GM06990 (cell line): ENCODE data around the gene CEACAM18.

ENCODE experiments used
- DNase-seq: peaks from one replicate; pipeline ENCODE4 v3.0.0-alpha.2; 2011; ENCODE audit not compliant: insufficient read length; ENCODE audit errors: extremely low read depth
- H3K27me3 ChIP-seq: replicated peaks from 2 replicates; pipeline ENCODE4 v1.6.0; 2011; ENCODE audit warnings: low read length; ENCODE audit not compliant: control insufficient read depth, insufficient read depth
- H3K36me3 ChIP-seq: 2 replicates; pipeline ENCODE4 v1.5.1; 2011; ENCODE audit warnings: low read length; ENCODE audit not compliant: control insufficient read depth, insufficient read depth
- H3K4me3 ChIP-seq: replicated peaks from 2 replicates; pipeline ENCODE4 v1.5.1; 2011; ENCODE audit warnings: low read depth, mild to moderate bottlenecking, control low read depth, low read length
- CTCF ChIP-seq: IDR thresholded peaks from 2 replicates; pipeline ENCODE4 v1.5.1; 2011; ENCODE audit warnings: low read length, control low read depth, mild to moderate bottlenecking, inconsistent platforms; ENCODE audit not compliant: insufficient read depth, poor library complexity, severe bottlenecking

The CEACAM18 gene

GRCh38 chr19:51466723-51467122 is 11.6 kb upstream of the CEACAM18 start:
- no peak overlapping the region for H3K4me3 ChIP-seq
- H3K36me3 ChIP-seq: no peaks in the 10 kb centered on the region
- H3K27me3 ChIP-seq: peaks cover 1% of the 10 kb centered on the region; the same call in 1 of the 2 replicates
- no peak for TF ChIP-seq CTCF
- DNase-seq: no peak

DNA sequence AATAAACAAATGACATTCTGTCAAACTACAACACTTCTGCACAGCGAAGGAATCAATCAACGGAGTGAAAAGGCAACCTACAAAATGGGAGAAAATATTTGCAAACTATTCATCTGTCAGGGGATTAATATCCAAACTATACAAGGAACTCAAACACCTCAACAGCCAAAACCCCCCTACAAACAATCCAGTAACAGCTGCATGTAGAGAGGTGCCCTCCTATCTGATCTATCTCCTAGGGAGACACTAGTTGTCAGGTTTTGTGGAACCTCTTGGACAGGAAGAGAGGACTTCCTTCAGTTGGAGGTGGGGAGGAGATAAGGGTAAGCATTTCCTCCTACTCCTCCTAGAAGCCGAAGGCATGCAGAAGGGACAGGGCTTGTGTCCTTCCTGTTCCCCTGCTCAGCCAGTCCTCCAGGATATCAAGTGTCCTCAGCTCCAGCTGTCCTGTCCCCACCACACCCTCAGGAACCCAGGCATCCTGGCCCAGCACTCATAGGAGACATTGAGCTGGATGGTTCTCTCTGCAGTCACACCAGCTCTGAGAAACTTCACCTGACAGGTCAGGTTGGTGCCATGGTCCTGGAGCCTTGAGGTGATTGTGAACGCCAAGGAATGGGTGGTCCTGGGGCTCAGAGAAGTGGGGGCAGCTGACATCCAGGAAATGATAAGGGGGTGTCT is 10.3 kb upstream of the CEACAM18 start:
- Histone ChIP-seq H3K36me3 (no peaks in the 10 kb centered on the region), H3K27me3 (peaks cover 1% of the 10 kb centered on the region; the same call in 1 of the 2 replicates), H3K4me3 (no peak overlapping the region)
- no peak for TF ChIP-seq CTCF
- no peak for DNase-seq

- H3K4me3 ChIP-seq: no peak overlapping the region
- peaks cover 1% of the 10 kb centered on the region; the same call in 1 of the 2 replicates for H3K27me3 ChIP-seq
- DNase-seq: no peak
- no peaks in the 10 kb centered on the region for H3K36me3 ChIP-seq
- no peak for TF ChIP-seq CTCF
Observed at GRCh38 chr19:51468545-51468920, 9.8 kb upstream of the CEACAM18 start.

DNA sequence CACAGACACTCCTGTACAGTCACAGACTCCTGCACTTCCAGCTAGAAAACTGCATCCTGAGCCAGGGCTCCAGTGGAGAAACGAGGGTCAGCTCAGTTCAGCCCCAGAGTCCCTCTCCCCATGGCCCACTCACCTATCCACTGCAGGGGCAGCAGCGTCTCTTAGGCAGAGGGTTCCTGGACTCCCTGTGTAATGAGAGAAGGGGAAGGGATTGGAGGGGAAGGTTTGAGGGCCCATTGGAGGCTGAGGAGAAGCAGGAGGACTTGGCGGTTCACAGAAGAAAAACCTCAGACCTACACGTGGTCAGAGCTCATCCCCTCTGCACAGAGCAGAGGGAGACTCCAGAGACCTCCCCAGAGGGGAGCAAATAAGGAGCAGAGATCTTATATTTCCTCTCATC is 9.2 kb upstream of the CEACAM18 start:
- no peak for TF ChIP-seq CTCF
- H3K27me3 ChIP-seq: peaks cover 1% of the 10 kb centered on the region; the same call in 1 of the 2 replicates
- DNase-seq: no peak
- no peaks in the 10 kb centered on the region for H3K36me3 ChIP-seq
- H3K4me3 ChIP-seq: no peak overlapping the region

- H3K4me3 ChIP-seq: no peak overlapping the region
- H3K36me3 ChIP-seq: no peaks in the 10 kb centered on the region
- DNase-seq: no peak
- no peak for TF ChIP-seq CTCF
- peaks cover 1% of the 10 kb centered on the region; the same call in 1 of the 2 replicates for H3K27me3 ChIP-seq
Observed at GRCh38 chr19:51469629-51470028, 8.7 kb upstream of the CEACAM18 start.
